ENCODE measurements around the gene SLX4IP. TPM values are rescaled to one million over a fixed set of nuclear protein-coding genes. Genes with fewer than 3 reads are reported as not detected.
"Not testable (repeated sequence)": the region's sequence is repeated elsewhere in the genome, so short reads cannot be mapped to it uniquely, and the experiment has no call there.

The SLX4IP gene
- total RNA-seq, 2 donors from 2014 or later = 3.2 to 4.9 TPM

- Mint-ChIP-seq H3K36me3 (no peaks in the 10 kb centered on the region), H3K9me3 (no peaks in the 10 kb centered on the region), H3K4me1 (ENCODE audit: low read depth in 2 of 2) (peaks cover 4 to 13% of the 10 kb centered on the region in 2 donors), H3K27ac (no peak overlapping the region), H3K4me3 (no peak overlapping the region), H3K27me3 (no peaks in the 10 kb centered on the region)
- no peak for ATAC-seq
- DNase-seq (ENCODE audit: low spot score) = no peak
These were observed 145.6 kb downstream of the SLX4IP start for GRCh38 chr20:10580700-10581099.

DNA sequence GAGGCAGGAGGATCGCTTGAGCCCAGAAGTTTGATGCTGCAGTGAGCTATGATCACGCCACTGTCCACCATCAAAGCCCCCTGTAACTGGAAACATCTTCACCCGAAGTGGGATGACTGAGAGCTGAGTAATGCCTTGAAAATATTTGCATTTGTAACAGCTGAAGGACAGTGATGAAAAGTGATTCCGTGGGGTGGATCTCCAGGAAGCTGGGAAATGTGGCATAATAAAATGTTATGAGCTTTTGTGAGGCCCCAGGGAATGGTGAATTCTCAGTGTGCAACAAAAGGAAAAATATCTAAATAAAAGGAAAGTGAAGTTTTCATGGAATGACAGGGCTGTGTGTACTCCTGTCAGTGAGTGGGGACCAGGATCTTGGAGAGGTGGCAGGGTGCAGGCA is 146.7 kb downstream of the SLX4IP start:
- Mint-ChIP-seq H3K27ac (no peak overlapping the region), H3K27me3 (no peaks in the 10 kb centered on the region), H3K36me3 (no peaks in the 10 kb centered on the region), H3K4me1 (ENCODE audit: low read depth in 2 of 2) (peaks cover 4 to 13% of the 10 kb centered on the region in 2 donors), H3K4me3 (no peak overlapping the region), H3K9me3 (no peaks in the 10 kb centered on the region)
- ATAC-seq = no peak
- no peak for DNase-seq (ENCODE audit: low spot score)

- Mint-ChIP-seq H3K27ac (no peak overlapping the region), H3K27me3 (no peaks in the 10 kb centered on the region), H3K4me1 (ENCODE audit: low read depth in 2 of 2) (no peaks in the 10 kb centered on the region), H3K36me3 (no peaks in the 10 kb centered on the region), H3K9me3 (no peaks in the 10 kb centered on the region), H3K4me3 (no peak overlapping the region)
- no peak for DNase-seq (ENCODE audit: low spot score)
- ATAC-seq = no peak
These were observed 149.3 kb downstream of the SLX4IP start for GRCh38 chr20:10584371-10584770.

GRCh38 chr20:10585308-10585707 is 150.2 kb downstream of the SLX4IP start:
- ATAC-seq = no peak
- Mint-ChIP-seq H3K4me3 (no peak overlapping the region), H3K27ac (no peak overlapping the region), H3K4me1 (ENCODE audit: low read depth in 2 of 2) (no peaks in the 10 kb centered on the region), H3K36me3 (no peaks in the 10 kb centered on the region), H3K27me3 (no peaks in the 10 kb centered on the region), H3K9me3 (no peaks in the 10 kb centered on the region)
- DNase-seq (ENCODE audit: low spot score) = no peak

DNA sequence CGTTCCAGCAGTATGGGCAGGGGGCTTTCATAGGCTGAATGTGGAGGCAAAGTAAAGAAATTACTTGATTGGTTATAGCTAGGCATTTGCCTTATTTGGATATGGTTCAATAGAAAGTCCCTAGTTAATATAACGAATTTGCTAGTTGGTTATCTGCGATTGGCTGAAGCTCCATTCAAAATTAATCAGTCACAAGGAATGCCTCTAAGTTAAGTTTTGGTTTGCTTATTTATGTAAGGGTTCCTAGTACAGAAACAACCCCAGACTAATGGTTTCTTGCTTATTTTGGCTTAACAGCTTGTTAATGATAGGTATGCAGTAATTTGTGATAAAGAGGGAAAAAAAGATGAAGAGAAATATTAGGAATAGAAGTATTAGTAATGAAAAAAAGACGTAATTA is 151.2 kb downstream of the SLX4IP start:
- ATAC-seq (no peak), DNase-seq (ENCODE audit: low spot score) (no peak)
- no peaks in the 10 kb centered on the region for H3K27me3 Mint-ChIP-seq
- H3K27ac Mint-ChIP-seq = no peak overlapping the region
- H3K4me1 Mint-ChIP-seq (ENCODE audit: low read depth in 2 of 2) = no peaks in the 10 kb centered on the region
- no peaks in the 10 kb centered on the region for H3K36me3 Mint-ChIP-seq
- no peaks in the 10 kb centered on the region for H3K9me3 Mint-ChIP-seq
- H3K4me3 Mint-ChIP-seq = no peak overlapping the region

DNA sequence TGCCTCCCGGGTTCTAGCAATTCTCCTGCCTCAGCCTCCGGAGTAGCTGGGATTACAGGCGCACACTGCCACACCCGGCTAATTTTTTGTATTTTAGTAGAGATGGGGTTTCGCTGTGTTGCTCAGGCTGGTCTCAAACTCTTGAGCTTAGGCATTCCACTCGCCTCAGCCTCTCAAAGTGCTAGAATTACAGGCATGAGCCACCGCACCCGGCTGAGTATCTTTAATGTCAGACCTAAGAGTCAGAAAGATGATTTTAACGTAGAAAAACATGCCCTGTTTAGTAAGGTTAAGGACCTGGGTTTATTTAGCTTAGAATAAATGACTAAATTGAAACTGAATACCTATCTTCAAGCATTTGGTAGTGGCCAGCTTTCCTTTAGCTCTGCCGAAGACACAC is 155.3 kb downstream of the SLX4IP start:
- H3K27me3 Mint-ChIP-seq; H3K4me3 Mint-ChIP-seq; H3K9me3 Mint-ChIP-seq; ATAC-seq; H3K27ac Mint-ChIP-seq; H3K4me1 Mint-ChIP-seq (ENCODE audit: low read depth in 2 of 2); DNase-seq (ENCODE audit: low spot score); H3K36me3 Mint-ChIP-seq: not testable (repeated sequence)

GRCh38 chr20:10590950-10591671 is 156.0 kb downstream of the SLX4IP start:
- no peak for DNase-seq (ENCODE audit: low spot score)
- Mint-ChIP-seq H3K27me3 (no peaks in the 10 kb centered on the region), H3K36me3 (peaks cover 5% of the 10 kb centered on the region), H3K4me1 (ENCODE audit: low read depth in 2 of 2) (peaks cover 3 to 10% of the 10 kb centered on the region in 2 donors), H3K4me3 (no peak overlapping the region), H3K9me3 (no peaks in the 10 kb centered on the region), H3K27ac (no peak overlapping the region)
- no peak for ATAC-seq

GRCh38 chr20:10591946-10592521 is 156.9 kb downstream of the SLX4IP start:
- no peaks in the 10 kb centered on the region for H3K9me3 Mint-ChIP-seq
- H3K4me1 Mint-ChIP-seq (ENCODE audit: low read depth in 2 of 2) = peaks cover 3 to 10% of the 10 kb centered on the region in 2 donors
- H3K27ac Mint-ChIP-seq = no peak overlapping the region
- H3K27me3 Mint-ChIP-seq = no peaks in the 10 kb centered on the region
- ATAC-seq = no peak
- H3K36me3 Mint-ChIP-seq = peaks cover 5% of the 10 kb centered on the region
- DNase-seq (ENCODE audit: low spot score) = no peak
- H3K4me3 Mint-ChIP-seq = no peak overlapping the region

DNA sequence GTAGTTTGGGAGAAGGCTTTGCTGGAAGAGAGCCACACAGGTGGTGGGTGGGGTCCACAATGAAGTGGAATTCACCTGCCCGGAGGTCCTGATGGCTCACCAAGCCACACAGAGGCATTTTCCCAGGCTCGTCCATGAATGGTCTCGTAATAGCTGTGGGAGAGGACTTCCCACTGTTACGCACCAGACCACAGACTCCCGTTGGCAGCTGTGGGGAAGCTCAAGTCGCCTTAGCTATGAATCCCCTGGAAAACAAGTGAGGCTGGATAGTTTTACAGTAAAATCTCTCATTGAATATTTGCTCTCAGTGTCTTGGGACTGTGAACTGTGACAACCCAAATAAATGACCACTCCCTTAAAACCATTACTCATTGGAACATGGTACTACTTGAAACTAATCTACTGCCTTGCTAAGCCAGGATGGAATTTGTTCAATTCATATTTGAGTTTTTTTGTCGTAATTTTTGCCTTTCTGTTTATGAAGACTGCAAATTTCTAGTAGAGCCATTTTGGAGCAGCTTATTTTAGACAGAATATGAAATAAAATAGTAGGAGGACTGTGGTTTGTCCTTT is 159.3 kb downstream of the SLX4IP start:
- H3K9me3 Mint-ChIP-seq = no peaks in the 10 kb centered on the region
- H3K36me3 Mint-ChIP-seq = peaks cover 5% of the 10 kb centered on the region
- no peak overlapping the region for H3K4me3 Mint-ChIP-seq
- H3K4me1 Mint-ChIP-seq (ENCODE audit: low read depth in 2 of 2) = peaks cover 3 to 15% of the 10 kb centered on the region in 2 donors
- no peaks in the 10 kb centered on the region for H3K27me3 Mint-ChIP-seq
- H3K27ac Mint-ChIP-seq = no peak overlapping the region
- ATAC-seq = no peak
- DNase-seq (ENCODE audit: low spot score) = no peak

GRCh38 chr20:10595266-10595665 is 160.2 kb downstream of the SLX4IP start:
- H3K4me3 Mint-ChIP-seq = no peak overlapping the region
- DNase-seq (ENCODE audit: low spot score) (no peak), ATAC-seq (no peak)
- no peaks in the 10 kb centered on the region for H3K9me3 Mint-ChIP-seq
- peaks cover 3 to 15% of the 10 kb centered on the region in 2 donors for H3K4me1 Mint-ChIP-seq (ENCODE audit: low read depth in 2 of 2)
- peaks cover 5% of the 10 kb centered on the region for H3K36me3 Mint-ChIP-seq
- no peak overlapping the region for H3K27ac Mint-ChIP-seq
- H3K27me3 Mint-ChIP-seq = no peaks in the 10 kb centered on the region

DNA sequence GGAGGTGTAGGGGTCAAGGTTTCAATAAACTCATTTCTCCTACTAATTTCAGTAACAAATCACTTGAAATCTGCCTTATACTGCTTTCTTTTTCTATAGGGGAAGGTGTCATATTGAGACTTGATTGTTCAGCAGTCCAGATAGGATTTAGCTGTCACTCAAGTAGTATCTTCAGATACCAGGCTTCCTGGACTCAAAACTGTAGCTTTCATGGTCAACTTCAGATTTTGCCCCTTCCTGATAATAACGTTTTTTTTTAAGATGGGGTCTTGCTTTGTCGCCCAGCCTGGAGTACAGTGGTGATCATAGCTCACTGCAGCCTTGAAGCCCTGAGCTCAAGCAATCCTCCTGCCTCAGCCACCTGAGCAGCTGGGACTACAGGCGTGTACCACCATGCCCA is 160.9 kb downstream of the SLX4IP start:
- H3K4me3 Mint-ChIP-seq = no peak overlapping the region
- H3K4me1 Mint-ChIP-seq (ENCODE audit: low read depth in 2 of 2) = peaks cover 3 to 15% of the 10 kb centered on the region in 2 donors
- DNase-seq (ENCODE audit: low spot score) (no peak), ATAC-seq (no peak)
- H3K36me3 Mint-ChIP-seq = peaks cover 5% of the 10 kb centered on the region
- H3K27ac Mint-ChIP-seq = no peak overlapping the region
- H3K27me3 Mint-ChIP-seq = no peaks in the 10 kb centered on the region
- no peaks in the 10 kb centered on the region for H3K9me3 Mint-ChIP-seq

- Mint-ChIP-seq H3K36me3 (peaks cover 5% of the 10 kb centered on the region), H3K27me3 (no peaks in the 10 kb centered on the region), H3K4me3 (no peak overlapping the region), H3K27ac (no peak overlapping the region), H3K9me3 (no peaks in the 10 kb centered on the region), H3K4me1 (ENCODE audit: low read depth in 2 of 2) (peaks cover 3 to 15% of the 10 kb centered on the region in 2 donors)
- ATAC-seq = no peak
- no peak for DNase-seq (ENCODE audit: low spot score)
These were observed 161.6 kb downstream of the SLX4IP start for GRCh38 chr20:10596710-10597121.

GRCh38 chr20:10597637-10598036 is 162.5 kb downstream of the SLX4IP start:
- H3K9me3 Mint-ChIP-seq = no peaks in the 10 kb centered on the region
- H3K27me3 Mint-ChIP-seq = no peaks in the 10 kb centered on the region
- ATAC-seq (no peak), DNase-seq (ENCODE audit: low spot score) (no peak)
- no peak overlapping the region for H3K27ac Mint-ChIP-seq
- H3K4me1 Mint-ChIP-seq (ENCODE audit: low read depth in 2 of 2) = peaks cover 3 to 14% of the 10 kb centered on the region in 2 donors
- H3K4me3 Mint-ChIP-seq = no peak overlapping the region
- H3K36me3 Mint-ChIP-seq = peaks cover 10% of the 10 kb centered on the region

DNA sequence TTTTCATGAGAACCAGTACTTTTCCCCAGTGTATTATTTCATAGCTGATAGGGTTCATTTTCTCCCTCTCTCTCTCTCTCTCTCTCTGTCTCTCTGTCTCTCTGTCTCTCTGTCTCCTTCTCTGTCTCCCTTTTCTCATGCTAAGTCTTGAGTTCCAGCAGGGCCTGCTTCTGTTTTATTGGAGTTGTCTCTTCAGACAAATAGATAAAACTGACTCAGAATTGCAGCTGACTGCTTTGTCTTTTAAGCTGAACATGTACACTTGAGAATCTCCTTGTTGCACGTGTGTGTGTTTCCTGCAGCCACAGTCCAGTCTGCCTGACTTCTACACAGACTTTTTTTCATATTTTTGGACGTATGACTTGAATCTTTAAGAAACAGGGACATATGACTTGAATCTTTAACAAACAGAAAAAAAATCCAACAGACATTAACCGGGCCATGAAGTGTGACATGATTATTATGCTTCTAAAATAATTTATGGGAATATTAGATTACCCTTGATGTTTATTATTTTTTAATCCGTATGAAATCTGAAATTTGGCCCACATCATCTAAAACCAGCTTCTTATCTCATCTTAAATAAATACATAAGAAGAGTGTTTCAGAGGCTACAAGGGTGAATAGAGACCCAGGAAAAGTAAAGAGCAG is 167.2 kb downstream of the SLX4IP start:
- Mint-ChIP-seq H3K4me3 (no peak overlapping the region), H3K9me3 (no peaks in the 10 kb centered on the region), H3K4me1 (ENCODE audit: low read depth in 2 of 2) (peaks cover 3 to 10% of the 10 kb centered on the region in 2 donors), H3K27me3 (no peaks in the 10 kb centered on the region), H3K36me3 (peaks cover 5% of the 10 kb centered on the region), H3K27ac (no peak overlapping the region)
- DNase-seq (ENCODE audit: low spot score) (no peak), ATAC-seq (no peak)
